Activated naive CD8-positive, alpha-beta T cell treated with anti-CD3 and anti-CD28 coated beads, Interleukin-2, amount 10 ng/mL, durations not matched to agents 7 days and 5 days (primary cell): ENCODE measurements around the gene FJX1. TPM values are rescaled to one million over a fixed set of nuclear protein-coding genes. Genes with fewer than 3 reads are reported as not detected.

Experiments
- ATAC-seq: fragments of 150-1000 bp; cut with Tn5 transposase; one replicate; pipeline ENCODE4 v1.10.0; 2021; ENCODE audit warnings: low read depth, moderate library complexity
- POLR2A ChIA-PET: fragments of 350-600 bp; sonication (Branson Sonifier 250); formaldehyde crosslinking; loops from one replicate; lab custom pipeline; 2021; ENCODE audit warnings: antibody characterized with exemption; lab: Charles Lee
- DNase-seq: peaks from one replicate; pipeline ENCODE4 v3.0.0; 2021
- H3K27ac Mint-ChIP-seq: one replicate; pipeline ENCODE4 v1.8.0; 2022; ENCODE audit warnings: mild to moderate bottlenecking, mixed read lengths
- H3K27me3 Mint-ChIP-seq: one replicate; pipeline ENCODE4 v1.8.0; 2022; ENCODE audit warnings: mild to moderate bottlenecking, moderate library complexity, mixed read lengths
- H3K36me3 Mint-ChIP-seq: one replicate; pipeline ENCODE4 v1.8.0; 2021; ENCODE audit warnings: mild to moderate bottlenecking, mixed read lengths
- H3K4me1 Mint-ChIP-seq: one replicate; pipeline ENCODE4 v1.8.0; 2021; ENCODE audit warnings: mixed read lengths
- H3K4me3 Mint-ChIP-seq: one replicate; pipeline ENCODE4 v1.8.0; 2022; ENCODE audit warnings: mild to moderate bottlenecking, moderate library complexity, mixed read lengths
- H3K9me3 Mint-ChIP-seq: one replicate; pipeline ENCODE4 v1.8.0; 2021; ENCODE audit warnings: mixed read lengths
- total RNA-seq, 2 experiments: library from RNA; stranded (reverse); gene quantifications; one replicate each; pipeline ENCODE4 v1.2.3, GENCODE V29; 2021

Gene FJX1
- total RNA-seq, 2 experiments from 2014 or later, result 0.17 TPM; not detected in 1

DNA sequence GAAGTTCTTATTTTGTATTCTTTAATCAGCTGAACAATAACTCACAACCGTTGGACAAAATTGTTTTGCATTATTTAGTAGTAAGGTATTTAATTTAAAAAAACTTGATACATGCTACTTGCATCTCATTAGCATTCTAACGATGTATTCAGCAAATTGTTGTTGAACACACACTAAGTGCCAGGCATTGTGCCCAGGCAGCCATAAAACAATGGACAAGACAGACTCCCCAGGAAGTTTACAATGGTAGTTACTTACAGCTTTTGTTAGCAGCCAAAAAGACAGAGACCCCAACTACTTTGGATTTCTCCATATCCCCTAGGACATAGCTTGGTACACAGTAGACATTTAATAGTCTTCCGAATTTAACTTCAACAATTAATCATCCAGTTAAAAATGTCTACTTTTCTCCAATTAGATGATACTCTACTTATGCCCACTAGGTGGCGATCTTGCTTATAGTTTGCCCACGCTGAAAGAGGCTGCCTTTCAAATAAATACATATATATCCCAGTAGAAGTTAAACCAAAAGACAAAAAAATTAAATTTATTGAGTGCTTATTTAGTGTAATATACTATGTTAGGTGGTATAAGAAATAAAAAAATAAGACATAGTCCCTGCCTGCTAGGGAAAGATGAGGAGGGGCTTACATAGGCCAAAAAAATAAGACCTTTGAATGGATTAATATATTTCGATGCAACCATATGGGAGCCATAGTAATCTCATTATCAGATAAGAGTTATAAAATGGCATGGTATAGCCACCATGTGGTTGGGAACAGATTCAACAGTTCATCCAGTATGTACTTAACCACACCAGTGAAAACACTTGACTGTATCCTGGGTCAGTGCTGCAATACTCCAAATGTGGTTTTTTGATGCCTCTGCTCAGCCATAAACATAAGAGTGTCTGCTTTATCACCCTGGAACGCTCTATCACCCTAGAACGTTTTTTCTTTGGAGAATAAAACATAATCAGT lies 2.0 kb upstream of the FJX1 start:
- DNase-seq, result no peak
- Mint-ChIP-seq H3K9me3 (no peaks in the 10 kb centered on the region), H3K4me1 (peaks cover 4% of the 10 kb centered on the region), H3K27me3 (peaks cover 36% of the 10 kb centered on the region), H3K4me3 (no peak overlapping the region), H3K27ac (no peak overlapping the region), H3K36me3 (no peaks in the 10 kb centered on the region)
- ATAC-seq, result no peak
- POLR2A ChIA-PET, result no interaction called here

DNA sequence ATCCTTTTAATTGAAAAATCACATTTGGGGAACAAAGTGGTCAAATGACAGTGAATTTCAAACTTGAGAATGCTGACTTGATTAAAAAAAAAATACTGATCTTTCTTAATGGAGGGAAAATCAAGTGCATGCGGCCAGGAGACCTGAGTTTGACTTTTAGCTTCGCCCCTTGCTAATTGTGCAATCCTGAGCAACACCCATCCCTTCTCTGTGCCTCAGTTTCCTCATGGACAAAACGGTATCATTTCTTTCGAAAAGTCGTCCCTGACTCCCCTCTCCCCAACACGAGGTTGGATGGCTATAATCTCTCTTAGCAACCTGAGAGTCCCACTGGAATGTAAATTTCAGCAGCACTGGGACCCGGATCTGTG lies 959 bp upstream of the FJX1 start:
- POLR2A ChIA-PET, result no interaction called here
- Mint-ChIP-seq H3K4me1 (peaks cover 4% of the 10 kb centered on the region), H3K36me3 (no peaks in the 10 kb centered on the region), H3K27me3 (peaks cover 44% of the 10 kb centered on the region), H3K27ac (no peak overlapping the region), H3K4me3 (peak overlapping the region; percentile 66), H3K9me3 (no peaks in the 10 kb centered on the region)
- DNase-seq (no peak), ATAC-seq (no peak)

DNA sequence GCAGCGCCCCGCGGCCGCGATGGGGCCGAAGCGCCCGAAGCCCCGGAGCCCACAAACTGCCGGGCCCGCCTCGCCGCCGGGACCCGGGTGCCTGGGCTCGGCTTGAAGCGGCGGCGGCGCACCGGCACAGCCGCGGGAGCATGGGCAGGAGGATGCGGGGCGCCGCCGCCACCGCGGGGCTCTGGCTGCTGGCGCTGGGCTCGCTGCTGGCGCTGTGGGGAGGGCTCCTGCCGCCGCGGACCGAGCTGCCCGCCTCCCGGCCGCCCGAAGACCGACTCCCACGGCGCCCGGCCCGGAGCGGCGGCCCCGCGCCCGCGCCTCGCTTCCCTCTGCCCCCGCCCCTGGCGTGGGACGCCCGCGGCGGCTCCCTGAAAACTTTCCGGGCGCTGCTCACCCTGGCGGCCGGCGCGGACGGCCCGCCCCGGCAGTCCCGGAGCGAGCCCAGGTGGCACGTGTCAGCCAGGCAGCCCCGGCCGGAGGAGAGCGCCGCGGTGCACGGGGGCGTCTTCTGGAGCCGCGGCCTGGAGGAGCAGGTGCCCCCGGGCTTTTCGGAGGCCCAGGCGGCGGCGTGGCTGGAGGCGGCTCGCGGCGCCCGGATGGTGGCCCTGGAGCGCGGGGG lies 346 bp downstream of the FJX1 start:
- Mint-ChIP-seq H3K9me3 (no peaks in the 10 kb centered on the region), H3K27me3 (peaks cover 52% of the 10 kb centered on the region), H3K4me1 (peaks cover 4% of the 10 kb centered on the region), H3K36me3 (no peaks in the 10 kb centered on the region), H3K4me3 (no peak overlapping the region), H3K27ac (no peak overlapping the region)
- POLR2A ChIA-PET, result no interaction called here
- ATAC-seq, result peak; percentile 37
- peak; percentile 55 for DNase-seq

GRCh38 chr11:35619116-35619854 lies 1.0 kb downstream of the FJX1 start:
- Mint-ChIP-seq H3K4me3 (peak overlapping the region; percentile 48), H3K27me3 (peaks cover 59% of the 10 kb centered on the region), H3K4me1 (peaks cover 4% of the 10 kb centered on the region), H3K36me3 (no peaks in the 10 kb centered on the region), H3K27ac (no peak overlapping the region), H3K9me3 (no peaks in the 10 kb centered on the region)
- DNase-seq, result peak; percentile 41
- POLR2A ChIA-PET, result no interaction called here
- ATAC-seq, result peak; percentile 34

- Mint-ChIP-seq H3K4me3 (peak overlapping the region; percentile 48), H3K9me3 (no peaks in the 10 kb centered on the region), H3K4me1 (peaks cover 4% of the 10 kb centered on the region), H3K36me3 (no peaks in the 10 kb centered on the region), H3K27me3 (peaks cover 62% of the 10 kb centered on the region), H3K27ac (no peak overlapping the region)
- no peak for ATAC-seq
- DNase-seq, result no peak
- POLR2A ChIA-PET, result no interaction called here
Measured at GRCh38 chr11:35619855-35620640, 1.8 kb downstream of the FJX1 start.

DNA sequence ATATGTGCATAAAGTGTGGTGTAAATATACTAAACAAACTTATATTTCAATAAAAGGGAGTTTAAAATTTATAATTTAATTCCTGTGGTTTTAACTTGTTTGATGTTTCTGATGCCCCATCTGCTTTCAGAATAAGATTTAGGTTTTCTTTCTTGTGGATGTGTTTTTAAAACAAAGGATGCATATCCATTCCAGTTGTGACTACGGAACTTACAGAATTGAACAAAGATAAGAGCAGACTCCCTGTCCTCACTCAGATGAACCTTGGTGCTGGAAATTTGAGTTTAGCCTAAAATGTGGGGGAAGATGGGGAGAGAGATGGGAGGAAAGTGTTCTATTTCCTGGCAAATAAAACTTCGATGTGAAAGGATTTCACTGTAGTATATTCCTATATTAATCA lies 2.5 kb downstream of the FJX1 start:
- ATAC-seq, result no peak
- no peaks in the 10 kb centered on the region for H3K36me3 Mint-ChIP-seq
- H3K27ac Mint-ChIP-seq, result no peak overlapping the region
- no peak for DNase-seq
- H3K27me3 Mint-ChIP-seq, result peaks cover 67% of the 10 kb centered on the region
- H3K4me1 Mint-ChIP-seq, result peaks cover 4% of the 10 kb centered on the region
- no peaks in the 10 kb centered on the region for H3K9me3 Mint-ChIP-seq
- POLR2A ChIA-PET, result no interaction called here
- H3K4me3 Mint-ChIP-seq, result no peak overlapping the region

GRCh38 chr11:35621620-35622019 lies 3.4 kb downstream of the FJX1 start:
- H3K36me3 Mint-ChIP-seq, result no peaks in the 10 kb centered on the region
- no peak overlapping the region for H3K27ac Mint-ChIP-seq
- peaks cover 4% of the 10 kb centered on the region for H3K4me1 Mint-ChIP-seq
- ATAC-seq (no peak), DNase-seq (no peak)
- H3K27me3 Mint-ChIP-seq, result peaks cover 71% of the 10 kb centered on the region
- H3K4me3 Mint-ChIP-seq, result no peak overlapping the region
- POLR2A ChIA-PET, result no interaction called here
- no peaks in the 10 kb centered on the region for H3K9me3 Mint-ChIP-seq

- Mint-ChIP-seq H3K4me3 (no peak overlapping the region), H3K36me3 (no peaks in the 10 kb centered on the region), H3K9me3 (no peaks in the 10 kb centered on the region), H3K4me1 (peaks cover 4% of the 10 kb centered on the region), H3K27me3 (peaks cover 71% of the 10 kb centered on the region), H3K27ac (no peak overlapping the region)
- POLR2A ChIA-PET, result no interaction called here
- DNase-seq, result no peak
- no peak for ATAC-seq
Measured at GRCh38 chr11:35622070-35622469, 3.8 kb downstream of the FJX1 start.

DNA sequence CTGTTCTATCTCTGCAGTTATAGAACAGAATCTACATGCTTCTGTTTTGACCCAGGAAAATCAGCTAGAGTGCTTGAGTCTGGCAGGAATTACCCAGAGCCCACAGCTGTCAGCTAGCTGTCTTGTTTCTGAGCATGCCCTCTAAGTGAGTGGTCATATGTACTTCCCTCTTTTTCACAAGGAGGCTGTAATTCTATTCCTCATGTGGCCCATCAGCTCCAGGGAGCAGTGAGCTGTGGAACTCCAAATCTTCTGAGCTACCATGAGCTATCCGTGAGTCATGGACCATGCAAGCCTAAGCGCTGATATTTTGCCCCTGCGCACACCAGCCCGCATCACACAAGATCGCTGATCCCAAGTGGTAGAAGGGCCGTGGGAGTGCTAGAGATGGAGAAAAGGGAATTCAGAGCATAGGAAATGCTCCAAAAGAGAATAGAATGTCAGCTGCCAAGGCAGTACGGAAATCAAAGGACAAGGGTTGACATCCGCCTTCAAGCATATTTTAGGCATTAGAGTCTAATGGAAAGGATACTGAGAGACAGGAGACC lies 5.4 kb downstream of the FJX1 start:
- ATAC-seq (no peak), DNase-seq (no peak)
- POLR2A ChIA-PET, result no interaction called here
- Mint-ChIP-seq H3K9me3 (no peaks in the 10 kb centered on the region), H3K36me3 (no peaks in the 10 kb centered on the region), H3K4me3 (no peak overlapping the region), H3K27ac (no peak overlapping the region), H3K27me3 (peaks cover 69% of the 10 kb centered on the region), H3K4me1 (no peaks in the 10 kb centered on the region)

- Mint-ChIP-seq H3K27ac (no peak overlapping the region), H3K27me3 (peaks cover 75% of the 10 kb centered on the region), H3K36me3 (no peaks in the 10 kb centered on the region), H3K4me3 (no peak overlapping the region), H3K9me3 (no peaks in the 10 kb centered on the region), H3K4me1 (no peaks in the 10 kb centered on the region)
- DNase-seq (no peak), ATAC-seq (no peak)
- POLR2A ChIA-PET, result no interaction called here
Measured at GRCh38 chr11:35624316-35624715, 6.1 kb downstream of the FJX1 start.

- POLR2A ChIA-PET, result no interaction called here
- H3K27me3 Mint-ChIP-seq, result peaks cover 74% of the 10 kb centered on the region
- no peaks in the 10 kb centered on the region for H3K4me1 Mint-ChIP-seq
- no peaks in the 10 kb centered on the region for H3K36me3 Mint-ChIP-seq
- no peak overlapping the region for H3K4me3 Mint-ChIP-seq
- no peak overlapping the region for H3K27ac Mint-ChIP-seq
- no peak for ATAC-seq
- no peak for DNase-seq
- H3K9me3 Mint-ChIP-seq, result no peaks in the 10 kb centered on the region
Measured at GRCh38 chr11:35624781-35625180, 6.5 kb downstream of the FJX1 start.

- no peaks in the 10 kb centered on the region for H3K4me1 Mint-ChIP-seq
- no peak overlapping the region for H3K27ac Mint-ChIP-seq
- no peak overlapping the region for H3K4me3 Mint-ChIP-seq
- peaks cover 60% of the 10 kb centered on the region for H3K27me3 Mint-ChIP-seq
- no peak for DNase-seq
- no peaks in the 10 kb centered on the region for H3K9me3 Mint-ChIP-seq
- no peaks in the 10 kb centered on the region for H3K36me3 Mint-ChIP-seq
- no peak for ATAC-seq
- POLR2A ChIA-PET, result no interaction called here
Measured at GRCh38 chr11:35626501-35626900, 8.2 kb downstream of the FJX1 start.

DNA sequence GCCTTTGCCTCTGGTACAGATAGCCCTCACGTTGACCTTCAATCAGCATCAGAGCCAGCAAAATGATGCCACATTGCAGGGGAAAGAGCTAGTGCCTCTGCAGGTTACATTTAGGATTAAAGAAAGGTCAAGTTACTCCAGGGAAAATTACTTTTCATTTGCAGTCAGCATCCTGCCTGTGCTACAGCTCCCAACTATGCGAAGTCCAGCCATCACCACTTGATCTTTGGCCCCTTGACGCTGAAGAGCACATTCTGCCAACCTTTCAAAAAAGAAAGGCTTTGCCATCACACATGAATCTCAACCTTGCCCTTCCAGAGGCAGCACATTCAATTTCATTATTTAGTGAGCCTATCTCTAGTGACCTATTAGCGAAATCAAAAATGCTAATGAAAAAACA lies 11.3 kb downstream of the FJX1 start:
- POLR2A ChIA-PET, result no interaction called here
- Mint-ChIP-seq H3K27me3 (peaks cover 38% of the 10 kb centered on the region), H3K9me3 (no peaks in the 10 kb centered on the region), H3K4me3 (no peak overlapping the region), H3K27ac (no peak overlapping the region), H3K36me3 (no peaks in the 10 kb centered on the region), H3K4me1 (no peaks in the 10 kb centered on the region)
- DNase-seq (no peak), ATAC-seq (no peak)
